WTC11 (cell line): ENCODE measurements around the gene RFX7.

Source experiments
- CREB1 ChIP-seq: sonication (generic); formaldehyde crosslinking; IDR thresholded peaks from 2 replicates; pipeline ENCODE4 v1.8.0; 2023; ENCODE audit warnings: mild to moderate bottlenecking, missing genetic modification reagents
- CREM ChIP-seq: sonication (generic); formaldehyde crosslinking; IDR thresholded peaks from 2 replicates; pipeline ENCODE4 v1.8.1; 2022; ENCODE audit warnings: mild to moderate bottlenecking, missing genetic modification reagents, moderate library complexity
- CTCF ChIP-seq: fragments of 200-600 bp; IDR thresholded peaks from 2 replicates; pipeline ENCODE4 v1.8.0; 2022; ENCODE audit warnings: antibody characterized with exemption
- E2F5 ChIP-seq: sonication (generic); formaldehyde crosslinking; IDR thresholded peaks from 2 replicates; pipeline ENCODE4 v1.8.1; 2022; ENCODE audit warnings: mild to moderate bottlenecking, moderate library complexity, missing genetic modification reagents
- ELF4 ChIP-seq: sonication (generic); formaldehyde crosslinking; IDR thresholded peaks from 2 replicates; pipeline ENCODE4 v1.8.1; 2022; ENCODE audit warnings: low read depth, mild to moderate bottlenecking, moderate library complexity, missing genetic modification reagents
- PRDM15 ChIP-seq: sonication (generic); formaldehyde crosslinking; IDR thresholded peaks from 2 replicates; pipeline ENCODE4 v1.8.0; 2022; ENCODE audit warnings: missing genetic modification reagents
- USF2 ChIP-seq: sonication (generic); formaldehyde crosslinking; IDR thresholded peaks from 2 replicates; pipeline ENCODE4 v1.8.1; 2023; ENCODE audit warnings: mild to moderate bottlenecking, missing genetic modification reagents, moderate library complexity
- ZNF121 ChIP-seq: sonication (generic); formaldehyde crosslinking; IDR thresholded peaks from 2 replicates; pipeline ENCODE4 v1.8.0; 2023; ENCODE audit warnings: missing genetic modification reagents

GRCh38 chr15:56208185-56208584 is 35.5 kb downstream of the RFX7 start:
- no peak for TF ChIP-seq USF2 (CRISPR knock-in tag)
- TF ChIP-seq CREM (CRISPR knock-in tag) = no peak
- no peak for TF ChIP-seq ZNF121 (CRISPR knock-in tag)
- no peak for TF ChIP-seq CTCF
- TF ChIP-seq E2F5 (CRISPR knock-in tag) = no peak
- no peak for TF ChIP-seq ELF4 (CRISPR knock-in tag)
- no peak for TF ChIP-seq PRDM15
- no peak for TF ChIP-seq CREB1 (CRISPR knock-in tag)
